Osteoblast (primary cell): ENCODE results near the gene SPRYD7. TPM values are rescaled to one million over a fixed set of nuclear protein-coding genes. Genes with fewer than 3 reads are reported as not detected.
A peak's percentile ranks its signal among the peaks of the same experiment; 100 is the strongest.

ENCODE experiments used
- DNase-seq: peaks from one replicate; pipeline ENCODE4 v3.0.0; 2011; ENCODE audit warnings: low spot score, mixed read lengths; ENCODE audit not compliant: insufficient read length; ENCODE audit errors: missing footprints
- H2AFZ ChIP-seq: 2 replicates; pipeline ENCODE4 v1.6.0; 2011; ENCODE audit warnings: mild to moderate bottlenecking, low read length
- H3K27ac ChIP-seq: 2 replicates; pipeline ENCODE4 v1.5.1; 2011; ENCODE audit warnings: mild to moderate bottlenecking, low read depth, low read length, moderate library complexity
- H3K27me3 ChIP-seq: 2 replicates; pipeline ENCODE4 v1.6.0; 2012; ENCODE audit warnings: mild to moderate bottlenecking, control low read depth, inconsistent platforms, low read length, moderate library complexity; ENCODE audit not compliant: insufficient read depth
- H3K36me3 ChIP-seq: 2 replicates; pipeline ENCODE4 v1.5.1; 2011; ENCODE audit warnings: mild to moderate bottlenecking, low read length, control low read depth, moderate library complexity; ENCODE audit not compliant: insufficient read depth
- H3K4me1 ChIP-seq: 2 replicates; pipeline ENCODE4 v1.5.1; 2011; ENCODE audit warnings: mild to moderate bottlenecking, low read length, control low read depth, moderate library complexity; ENCODE audit not compliant: insufficient read depth
- H3K4me2 ChIP-seq: 2 replicates; pipeline ENCODE4 v1.6.0; 2011; ENCODE audit warnings: mild to moderate bottlenecking, low read length; ENCODE audit not compliant: insufficient read depth
- H3K4me3 ChIP-seq: fragments of 200-600 bp; sonication (generic); 3 replicates; pipeline ENCODE4 v1.5.1; 2012; ENCODE audit warnings: mild to moderate bottlenecking, low read length, inconsistent platforms; ENCODE audit not compliant: insufficient read depth
- H3K79me2 ChIP-seq: 2 replicates; pipeline ENCODE4 v1.6.0; 2012; ENCODE audit warnings: mild to moderate bottlenecking, low read length, control low read depth, inconsistent platforms; ENCODE audit not compliant: insufficient read depth
- H3K9me3 ChIP-seq: 2 replicates; pipeline ENCODE4 v1.5.1; 2011; ENCODE audit warnings: low read depth, low read length, control low read depth
- H4K20me1 ChIP-seq: 2 replicates; pipeline ENCODE4 v1.6.0; 2012; ENCODE audit warnings: mild to moderate bottlenecking, low read length, control low read depth; ENCODE audit not compliant: insufficient read depth
- CTCF ChIP-seq: IDR thresholded peaks from 2 replicates; pipeline ENCODE4 v1.5.1; 2011; ENCODE audit warnings: mild to moderate bottlenecking, low read depth, low read length, moderate library complexity; ENCODE audit errors: extremely low read depth
- total RNA-seq: library from RNA; depleted of rRNA; stranded (reverse); fragments of >200 nt; gene quantifications from 2 replicates; pipeline ENCODE4 v1.2.3, GENCODE V29; 2012

Gene SPRYD7
- total RNA-seq, 1 donor = 4.0 TPM

DNA sequence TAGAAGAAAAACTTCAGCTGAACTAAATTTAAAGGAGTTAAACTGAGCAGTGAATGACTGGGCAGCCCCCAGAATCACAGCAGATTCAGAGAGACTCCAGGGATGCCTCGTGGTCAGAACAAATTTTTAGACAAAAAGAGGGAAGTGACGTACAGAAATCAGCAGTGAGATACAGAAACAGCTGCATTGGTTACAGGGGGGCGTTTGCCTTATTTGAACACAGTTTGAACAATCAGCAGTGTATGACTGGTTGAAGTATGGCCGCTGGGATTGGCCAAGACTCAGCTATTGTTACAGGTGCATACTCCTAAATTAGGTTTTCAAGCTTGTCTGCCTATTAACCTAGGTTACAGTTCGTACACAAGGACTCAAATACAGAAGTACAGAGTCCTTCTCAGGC, 2.2 kb upstream of the SPRYD7 start:
- H3K4me1 ChIP-seq = peaks cover 17% of the 10 kb centered on the region
- no peak overlapping the region for H3K4me3 ChIP-seq
- no peaks in the 10 kb centered on the region for H3K36me3 ChIP-seq
- no peak for DNase-seq
- H3K27ac ChIP-seq = no peak overlapping the region
- no peak for TF ChIP-seq CTCF
- no peaks in the 10 kb centered on the region for H3K9me3 ChIP-seq
- peaks cover 20% of the 10 kb centered on the region for H3K79me2 ChIP-seq
- H3K4me2 ChIP-seq = no peak overlapping the region
- no peaks in the 10 kb centered on the region for H4K20me1 ChIP-seq
- no peaks in the 10 kb centered on the region for H3K27me3 ChIP-seq
- H2AFZ ChIP-seq = no peak overlapping the region

DNA sequence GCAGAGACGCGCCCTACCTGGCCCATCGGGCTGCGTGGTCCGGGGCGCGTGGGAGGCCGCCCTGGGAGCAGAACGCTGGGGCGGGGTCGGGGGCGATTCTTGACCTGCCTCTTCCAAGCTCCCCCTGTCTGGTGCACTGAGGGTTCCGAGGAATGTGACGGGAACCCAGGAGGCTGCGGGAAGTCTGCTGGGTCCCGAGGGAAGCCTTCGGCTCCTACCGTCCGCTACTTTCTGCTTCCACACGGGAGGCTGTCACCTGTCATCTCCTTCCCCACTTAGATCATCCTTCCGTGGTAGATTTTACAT, 781 bp upstream of the SPRYD7 start:
- H3K79me2 ChIP-seq = peaks cover 33% of the 10 kb centered on the region
- no peaks in the 10 kb centered on the region for H4K20me1 ChIP-seq
- no peak for TF ChIP-seq CTCF
- no peaks in the 10 kb centered on the region for H3K9me3 ChIP-seq
- H3K4me2 ChIP-seq = peak overlapping the region; percentile 99
- H3K4me3 ChIP-seq = peak overlapping the region; percentile 89
- H2AFZ ChIP-seq = peak overlapping the region; percentile 97
- H3K27me3 ChIP-seq = no peaks in the 10 kb centered on the region
- no peaks in the 10 kb centered on the region for H3K36me3 ChIP-seq
- DNase-seq = peak; percentile 19
- H3K27ac ChIP-seq = peak overlapping the region; percentile 55
- peaks cover 22% of the 10 kb centered on the region for H3K4me1 ChIP-seq

GRCh38 chr13:49935171-49936074, 717 bp downstream of the SPRYD7 start:
- Histone ChIP-seq H3K79me2 (peaks cover 43% of the 10 kb centered on the region), H3K4me1 (peaks cover 22% of the 10 kb centered on the region), H2AFZ (peak overlapping the region; percentile 87)

More at GRCh38 chr13:49935171-49936074, 717 bp downstream of the SPRYD7 start:
- no peaks in the 10 kb centered on the region for H4K20me1 ChIP-seq
- peak overlapping the region; percentile 80 for H3K4me2 ChIP-seq
- no peak for TF ChIP-seq CTCF
- H3K36me3 ChIP-seq = peaks cover 4% of the 10 kb centered on the region
- peak; percentile 56 for DNase-seq
- H3K9me3 ChIP-seq = no peaks in the 10 kb centered on the region
- H3K4me3 ChIP-seq = peak overlapping the region; percentile 89
- H3K27ac ChIP-seq = peak overlapping the region; percentile 66
- no peaks in the 10 kb centered on the region for H3K27me3 ChIP-seq
